Measurements from ENCODE around the gene FBXO15.

The FBXO15 gene

GRCh38 chr18:74152270-74152669, 4.6 kb upstream of the FBXO15 start:
- TF ChIP-seq, protein P1, sequence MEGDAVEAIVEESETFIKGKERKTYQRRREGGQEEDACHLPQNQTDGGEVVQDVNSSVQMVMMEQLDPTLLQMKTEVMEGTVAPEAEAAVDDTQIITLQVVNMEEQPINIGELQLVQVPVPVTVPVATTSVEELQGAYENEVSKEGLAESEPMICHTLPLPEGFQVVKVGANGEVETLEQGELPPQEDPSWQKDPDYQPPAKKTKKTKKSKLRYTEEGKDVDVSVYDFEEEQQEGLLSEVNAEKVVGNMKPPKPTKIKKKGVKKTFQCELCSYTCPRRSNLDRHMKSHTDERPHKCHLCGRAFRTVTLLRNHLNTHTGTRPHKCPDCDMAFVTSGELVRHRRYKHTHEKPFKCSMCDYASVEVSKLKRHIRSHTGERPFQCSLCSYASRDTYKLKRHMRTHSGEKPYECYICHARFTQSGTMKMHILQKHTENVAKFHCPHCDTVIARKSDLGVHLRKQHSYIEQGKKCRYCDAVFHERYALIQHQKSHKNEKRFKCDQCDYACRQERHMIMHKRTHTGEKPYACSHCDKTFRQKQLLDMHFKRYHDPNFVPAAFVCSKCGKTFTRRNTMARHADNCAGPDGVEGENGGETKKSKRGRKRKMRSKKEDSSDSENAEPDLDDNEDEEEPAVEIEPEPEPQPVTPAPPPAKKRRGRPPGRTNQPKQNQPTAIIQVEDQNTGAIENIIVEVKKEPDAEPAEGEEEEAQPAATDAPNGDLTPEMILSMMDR (IDR thresholded peaks at IDR 0.05; ENCODE audit: extremely low read depth, insufficient read depth, missing control alignments), result no peak
- no peak for DNase-seq (ENCODE audit: low spot score)
- in situ Hi-C loops (cut with MboI; ENCODE audit: low pct_unique_long_range_greater_than_20kb, low sequenced_read_pairs, unreplicated experiment), result no loop called here

DNA sequence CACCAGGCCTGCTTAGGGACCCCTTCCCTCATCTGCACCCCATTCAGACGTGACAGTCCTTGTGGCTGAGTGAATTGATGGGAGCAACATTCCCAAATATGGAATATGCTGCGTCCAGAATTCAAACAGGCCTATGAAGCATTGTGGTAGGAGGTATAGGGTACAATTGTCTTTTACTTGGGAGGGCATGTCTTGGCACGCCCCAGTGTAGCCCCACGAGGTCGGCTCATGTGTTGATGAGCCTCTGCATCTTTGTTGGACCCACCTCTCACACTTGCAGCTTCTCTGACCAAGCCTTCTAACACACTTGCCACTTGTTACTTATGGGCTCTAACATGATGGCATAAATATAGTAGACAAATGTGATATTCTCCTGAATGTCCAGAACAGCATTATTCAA, 2.2 kb upstream of the FBXO15 start:
- TF ChIP-seq, protein P1 (IDR thresholded peaks at IDR 0.05; ENCODE audit: extremely low read depth, insufficient read depth, missing control alignments), result no peak
- in situ Hi-C loops (cut with MboI; ENCODE audit: low pct_unique_long_range_greater_than_20kb, low sequenced_read_pairs, unreplicated experiment), result no loop called here
- no peak for DNase-seq (ENCODE audit: low spot score)

GRCh38 chr18:74148543-74149070, 973 bp upstream of the FBXO15 start:
- TF ChIP-seq, protein P1 (IDR thresholded peaks at IDR 0.05; ENCODE audit: extremely low read depth, insufficient read depth, missing control alignments), result no peak
- DNase-seq (ENCODE audit: low spot score), result no peak
- in situ Hi-C loops (cut with MboI; ENCODE audit: low pct_unique_long_range_greater_than_20kb, low sequenced_read_pairs, unreplicated experiment), result no loop called here

DNA sequence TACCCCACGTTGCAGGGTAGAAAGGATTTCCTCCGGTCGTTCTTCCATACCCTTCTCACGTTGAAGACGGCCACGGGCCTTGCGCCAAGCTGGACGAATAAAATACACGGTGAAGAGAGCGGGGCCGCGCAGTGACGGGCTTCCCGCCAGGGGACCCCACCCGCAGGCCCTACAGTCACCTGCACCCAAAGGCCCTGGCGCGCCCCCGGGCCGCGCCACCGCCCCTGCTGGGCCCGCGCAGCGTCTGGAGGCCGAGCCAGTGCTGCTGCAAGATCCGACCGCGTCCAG, 199 bp downstream of the FBXO15 start:
- TF ChIP-seq, protein P1 (IDR thresholded peaks at IDR 0.05; ENCODE audit: extremely low read depth, insufficient read depth, missing control alignments), result no peak
- in situ Hi-C loops (cut with MboI; ENCODE audit: low pct_unique_long_range_greater_than_20kb, low sequenced_read_pairs, unreplicated experiment), result no loop called here
- DNase-seq (ENCODE audit: low spot score), result no peak

- TF ChIP-seq, protein P1 (IDR thresholded peaks at IDR 0.05; ENCODE audit: extremely low read depth, insufficient read depth, missing control alignments), result no peak
- in situ Hi-C loops (cut with MboI; ENCODE audit: low pct_unique_long_range_greater_than_20kb, low sequenced_read_pairs, unreplicated experiment), result no loop called here
- no peak for DNase-seq (ENCODE audit: low spot score)
These were observed 878 bp downstream of the FBXO15 start for GRCh38 chr18:74146756-74147155.

DNA sequence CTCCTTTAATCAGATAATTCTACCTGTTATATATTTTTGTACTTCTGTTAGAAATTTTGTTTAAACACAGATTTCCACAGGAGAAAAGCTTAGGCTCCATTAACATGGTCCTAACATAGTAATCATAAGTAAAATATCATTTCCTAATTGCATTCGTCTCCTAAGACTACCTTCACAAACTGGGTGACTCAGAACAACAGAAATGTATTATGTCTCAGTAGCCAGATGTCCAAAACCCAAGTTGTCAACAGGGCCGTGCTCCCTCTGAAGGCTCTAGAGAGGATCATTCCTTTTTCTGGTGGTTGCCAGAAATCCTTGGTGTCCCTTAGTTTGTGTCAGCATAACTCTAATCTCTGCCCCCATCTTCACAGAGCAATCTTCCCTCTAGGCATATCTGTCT, 5.4 kb downstream of the FBXO15 start:
- DNase-seq (ENCODE audit: low spot score), result no peak
- in situ Hi-C loops (cut with MboI; ENCODE audit: low pct_unique_long_range_greater_than_20kb, low sequenced_read_pairs, unreplicated experiment), result no loop called here
- TF ChIP-seq, protein P1 (IDR thresholded peaks at IDR 0.05; ENCODE audit: extremely low read depth, insufficient read depth, missing control alignments), result no peak

DNA sequence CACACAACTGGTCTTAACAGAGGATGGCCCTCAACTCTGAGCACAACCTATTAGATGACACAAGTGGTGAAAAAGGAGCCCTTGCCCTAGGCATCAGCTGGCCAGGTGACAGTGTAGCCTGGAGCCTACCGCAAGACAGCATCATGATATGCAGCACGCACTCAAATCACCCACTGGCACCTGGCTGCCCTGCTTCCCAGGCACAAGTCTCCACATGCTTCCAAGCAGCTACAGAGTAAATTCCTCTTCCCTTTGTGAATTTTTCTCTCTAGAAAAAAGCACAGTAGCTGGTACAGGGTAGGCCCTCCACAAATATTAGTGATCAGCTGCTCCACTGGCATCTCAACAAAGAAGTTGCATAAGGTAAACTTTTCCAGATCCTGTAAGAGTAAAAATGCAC, 6.0 kb downstream of the FBXO15 start:
- in situ Hi-C loops (cut with MboI; ENCODE audit: low pct_unique_long_range_greater_than_20kb, low sequenced_read_pairs, unreplicated experiment), result no loop called here
- DNase-seq (ENCODE audit: low spot score), result no peak
- TF ChIP-seq, protein P1 (IDR thresholded peaks at IDR 0.05; ENCODE audit: extremely low read depth, insufficient read depth, missing control alignments), result no peak
